Activated CD4-positive, alpha-beta T cell treated with anti-CD3 and anti-CD28 coated beads, Interleukin-2, amount 10 ng/mL, durations not matched to agents 24 days and 14 days (primary cell): ENCODE measurements around the gene MAN1C1. TPM values are rescaled to one million over a fixed set of nuclear protein-coding genes. Genes with fewer than 3 reads are reported as not detected.

Experiments
- DNase-seq: peaks from one replicate; pipeline ENCODE4 v3.0.0; 2022
- H3K27ac Mint-ChIP-seq: one replicate; pipeline ENCODE4 v1.8.0; 2022; ENCODE audit warnings: mild to moderate bottlenecking, mixed read lengths
- H3K27me3 Mint-ChIP-seq: one replicate; pipeline ENCODE4 v1.8.0; 2022; ENCODE audit warnings: mixed read lengths
- H3K36me3 Mint-ChIP-seq: one replicate; pipeline ENCODE4 v1.8.0; 2022; ENCODE audit warnings: low read depth, mild to moderate bottlenecking, mixed read lengths
- H3K4me1 Mint-ChIP-seq: one replicate; pipeline ENCODE4 v1.8.0; 2021; ENCODE audit warnings: mixed read lengths
- H3K4me3 Mint-ChIP-seq: one replicate; pipeline ENCODE4 v1.8.0; 2022; ENCODE audit warnings: mild to moderate bottlenecking, moderate library complexity, mixed read lengths
- H3K9me3 Mint-ChIP-seq: one replicate; pipeline ENCODE4 v1.8.0; 2021; ENCODE audit warnings: mixed read lengths
- intact Hi-C: fragments of 100-400 bp; cut with micrococcal nuclease; formaldehyde crosslinking; loops from one replicate; pipeline ENCODE4 v1.15.1; 2023
- total RNA-seq: library from RNA; stranded (reverse); gene quantifications from 2 replicates; pipeline ENCODE4 v1.2.3, GENCODE V29; 2022

MAN1C1 gene
- 2.2 and 2.9 TPM in 2 replicates for total RNA-seq

DNA sequence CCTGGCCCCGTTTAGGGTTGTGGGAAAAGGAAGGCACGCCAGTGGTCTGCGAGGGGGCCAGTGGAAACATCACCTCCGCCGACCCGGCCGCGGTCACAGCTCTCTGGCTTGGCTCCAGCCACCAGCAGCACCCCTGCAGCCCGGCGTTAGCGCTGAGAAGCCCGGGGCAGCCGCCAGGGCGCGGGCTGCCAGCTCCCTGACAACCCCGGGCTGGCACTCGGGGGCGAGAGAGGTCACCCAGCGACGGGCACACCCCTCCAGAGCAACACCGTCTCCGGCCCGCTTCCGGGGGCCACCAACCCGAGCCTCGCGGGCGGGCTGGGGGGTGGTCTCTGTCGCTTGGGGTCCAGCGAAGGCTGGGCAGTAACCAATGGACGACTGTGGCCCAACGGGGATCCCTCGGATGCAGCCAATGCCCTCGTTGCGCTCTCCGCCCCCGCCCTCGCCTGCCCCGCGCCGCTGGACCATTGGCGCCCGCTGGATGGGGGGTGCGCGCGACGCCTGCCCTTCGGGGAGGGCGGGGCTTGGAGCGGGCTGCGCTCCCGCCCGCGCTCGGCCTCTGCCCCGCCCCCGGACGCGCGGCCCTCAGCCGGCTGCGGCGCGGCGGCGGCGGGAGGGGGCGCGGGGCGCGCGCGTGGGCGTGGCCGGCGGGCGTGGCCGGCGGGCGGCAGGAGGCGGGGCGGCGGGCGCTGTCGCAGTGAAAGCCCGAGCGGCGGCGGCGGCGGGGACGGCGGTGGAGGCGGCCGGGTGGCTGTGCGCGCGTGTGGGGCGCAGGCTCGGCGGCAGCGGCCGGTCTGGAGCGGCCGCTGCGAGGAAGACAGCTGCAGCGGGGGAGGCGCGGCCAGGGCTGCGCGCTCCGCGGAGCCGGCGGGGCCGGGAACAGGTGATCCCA is at the start of gene MAN1C1:
MAN1C1 (plus strand) TSS at position 697 of the 892 bp plus-strand sequence. CDS start 1,007 bp downstream, outside the sequence.
- Mint-ChIP-seq H3K4me3 (peak within 1 kb of the TSS; percentile 91), H3K36me3 (peaks cover 5% of the 10 kb centered on the region), H3K4me1 (peaks cover 54% of the 10 kb centered on the region), H3K9me3 (no peaks in the 10 kb centered on the region), H3K27me3 (peaks cover 65% of the 10 kb centered on the region), H3K27ac (peak within 1 kb of the TSS; percentile 47)
- intact Hi-C loops = loop anchor here (5.0 kb wide), 1 partner anchor 69 kb away; no protein-coding TSS in a partner anchor
- peak; percentile 95 for DNase-seq

DNA sequence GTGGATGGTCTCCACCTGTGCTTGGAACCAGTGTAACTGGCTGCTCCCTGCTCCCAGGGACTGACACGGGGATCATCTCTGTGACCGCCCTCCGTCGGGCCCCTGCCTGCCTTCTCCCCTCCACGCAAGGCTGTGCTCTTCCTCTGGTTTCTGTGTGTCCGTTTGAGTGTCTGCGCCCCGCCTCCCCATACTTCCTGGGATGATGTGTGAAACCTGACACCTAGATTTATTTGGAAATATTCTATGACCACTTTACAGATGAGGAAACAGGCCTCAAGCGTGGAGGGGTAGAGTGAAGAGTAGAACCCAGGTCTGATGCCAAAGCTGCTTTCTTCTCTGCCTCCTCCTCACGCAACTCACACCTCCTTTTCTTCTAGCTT is 48.9 kb upstream of the MAN1C1 start:
- H3K4me1 Mint-ChIP-seq = peaks cover 35% of the 10 kb centered on the region
- no peak overlapping the region for H3K27ac Mint-ChIP-seq
- H3K27me3 Mint-ChIP-seq = peaks cover 3% of the 10 kb centered on the region
- H3K9me3 Mint-ChIP-seq = no peaks in the 10 kb centered on the region
- no peak for DNase-seq
- intact Hi-C loops = no loop called here
- peaks cover 10% of the 10 kb centered on the region for H3K36me3 Mint-ChIP-seq
- H3K4me3 Mint-ChIP-seq = no peak overlapping the region

DNA sequence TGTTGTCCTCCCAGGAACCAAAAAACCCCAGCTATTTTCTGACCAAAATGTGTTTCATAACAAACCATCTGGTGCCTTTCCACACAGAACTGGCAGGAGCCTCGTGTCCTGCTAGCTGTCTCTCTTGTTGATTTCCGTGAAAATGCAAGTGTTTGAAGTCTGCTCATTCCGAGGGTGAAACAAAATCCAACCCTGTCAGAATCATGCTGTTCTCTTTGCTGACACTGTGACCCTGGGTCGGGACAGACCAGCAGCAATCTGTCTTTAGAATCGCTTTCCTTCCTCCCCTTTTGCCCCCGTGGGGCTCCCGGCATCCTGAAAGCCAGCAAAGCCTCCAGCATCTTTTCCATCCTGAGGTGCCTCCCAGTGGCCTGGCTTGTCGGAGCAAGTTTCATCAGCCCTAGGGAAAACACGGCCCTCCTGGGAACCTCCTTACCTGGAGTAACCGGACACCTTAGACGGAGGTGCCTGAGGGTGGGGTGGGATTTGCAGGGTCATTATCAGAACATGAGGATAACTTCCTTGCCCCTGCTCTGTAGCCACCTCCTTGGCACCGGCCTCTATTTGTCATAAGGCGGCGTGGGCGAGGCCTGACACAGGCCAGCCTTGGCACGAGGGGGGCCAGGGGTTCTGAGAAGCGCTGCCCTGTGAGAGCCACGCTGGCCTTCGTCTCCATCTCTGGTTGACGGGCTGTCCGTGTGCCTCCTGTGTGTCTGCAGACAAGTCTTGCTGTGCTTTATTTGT is 48.3 kb upstream of the MAN1C1 start:
- Mint-ChIP-seq H3K27ac (no peak overlapping the region), H3K4me1 (peaks cover 30% of the 10 kb centered on the region)
- intact Hi-C loops = no loop called here

DNA sequence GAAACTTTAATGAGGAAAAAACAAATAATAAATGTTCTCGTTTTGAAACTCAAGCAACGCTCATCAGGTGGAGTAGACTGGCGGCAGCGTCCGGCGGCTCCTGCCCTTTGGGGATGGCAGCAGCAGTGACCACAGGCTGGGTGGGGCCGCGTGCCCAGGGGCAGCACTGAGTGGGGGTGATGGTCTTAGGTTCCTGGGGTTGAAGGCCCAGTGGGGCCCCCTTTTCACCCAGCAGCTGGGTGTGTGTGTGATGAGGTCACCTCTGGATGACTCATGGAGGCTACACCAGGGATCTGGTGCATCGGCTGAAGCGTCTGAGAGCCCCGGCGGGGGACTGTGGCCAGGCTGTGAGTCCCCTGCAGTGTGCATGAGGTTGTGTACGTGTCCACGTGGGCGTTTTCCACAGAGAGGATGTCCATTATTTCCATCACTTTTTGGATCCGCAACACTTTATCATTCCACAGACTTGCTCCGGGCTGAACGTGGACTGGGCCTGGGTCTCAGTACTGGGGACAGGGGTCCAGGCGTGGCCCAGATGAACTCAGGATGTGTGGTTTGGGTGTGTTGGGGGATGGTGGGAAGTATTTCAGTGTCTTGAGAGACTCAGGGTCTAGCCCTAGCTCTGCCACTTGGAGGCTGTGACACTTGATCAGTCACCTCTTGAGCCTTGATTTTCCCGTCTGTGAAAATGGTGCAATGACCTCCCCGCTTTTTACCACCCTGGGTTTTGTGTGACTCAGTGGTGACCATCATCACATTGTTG is 47.6 kb upstream of the MAN1C1 start:
- H3K4me1 Mint-ChIP-seq = peaks cover 29% of the 10 kb centered on the region
- intact Hi-C loops = no loop called here
- peaks cover 7% of the 10 kb centered on the region for H3K36me3 Mint-ChIP-seq
- no peak for DNase-seq
- H3K27ac Mint-ChIP-seq = no peak overlapping the region
- no peak overlapping the region for H3K4me3 Mint-ChIP-seq
- H3K27me3 Mint-ChIP-seq = peaks cover 3% of the 10 kb centered on the region
- no peaks in the 10 kb centered on the region for H3K9me3 Mint-ChIP-seq

More for the DNA sequence above, 48.3 kb upstream of the MAN1C1 start:
- Mint-ChIP-seq H3K27me3 (peaks cover 3% of the 10 kb centered on the region), H3K4me3 (no peak overlapping the region), H3K36me3 (peaks cover 7% of the 10 kb centered on the region), H3K9me3 (no peaks in the 10 kb centered on the region)
- DNase-seq = no peak

DNA sequence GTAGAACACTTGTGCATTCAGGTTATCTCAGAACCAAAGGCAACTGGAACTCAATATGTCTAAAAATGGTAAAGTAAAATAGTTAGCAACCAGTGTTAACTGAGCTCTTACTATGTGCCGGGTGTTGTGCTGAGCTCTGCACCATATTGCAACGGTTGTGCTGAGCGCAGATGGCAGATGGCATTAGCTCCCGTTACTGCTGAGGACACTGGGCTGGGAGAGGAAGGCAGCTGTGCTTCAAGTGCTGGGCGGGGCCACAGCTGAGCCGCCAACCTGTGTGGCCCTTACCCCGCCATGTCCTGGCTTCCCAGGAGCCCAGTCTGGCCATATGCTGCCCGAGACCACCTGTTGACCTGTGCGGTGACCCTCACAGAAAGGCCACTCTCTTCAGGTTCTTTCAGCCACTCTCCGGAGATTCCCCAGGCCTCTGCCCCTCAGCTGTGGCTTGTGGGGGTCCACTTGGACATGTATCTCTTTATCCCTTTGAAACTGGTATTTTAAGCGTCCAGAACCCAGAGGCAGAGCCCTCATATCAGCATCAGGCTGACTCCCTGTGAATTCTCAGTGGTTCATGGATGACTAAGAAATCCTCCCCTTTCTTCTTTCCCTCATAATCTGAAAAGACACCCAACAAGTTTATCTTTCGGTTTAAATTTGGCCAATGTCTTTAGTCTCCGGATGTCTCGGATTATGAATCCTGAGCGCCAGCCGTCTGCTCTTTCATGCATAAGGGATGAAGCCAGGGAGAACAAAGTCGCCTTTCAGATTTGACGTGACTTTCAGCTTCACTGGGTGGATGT is 46.8 kb upstream of the MAN1C1 start:
- Mint-ChIP-seq H3K4me3 (no peak overlapping the region), H3K4me1 (peaks cover 22% of the 10 kb centered on the region)
- intact Hi-C loops = no loop called here

DNA sequence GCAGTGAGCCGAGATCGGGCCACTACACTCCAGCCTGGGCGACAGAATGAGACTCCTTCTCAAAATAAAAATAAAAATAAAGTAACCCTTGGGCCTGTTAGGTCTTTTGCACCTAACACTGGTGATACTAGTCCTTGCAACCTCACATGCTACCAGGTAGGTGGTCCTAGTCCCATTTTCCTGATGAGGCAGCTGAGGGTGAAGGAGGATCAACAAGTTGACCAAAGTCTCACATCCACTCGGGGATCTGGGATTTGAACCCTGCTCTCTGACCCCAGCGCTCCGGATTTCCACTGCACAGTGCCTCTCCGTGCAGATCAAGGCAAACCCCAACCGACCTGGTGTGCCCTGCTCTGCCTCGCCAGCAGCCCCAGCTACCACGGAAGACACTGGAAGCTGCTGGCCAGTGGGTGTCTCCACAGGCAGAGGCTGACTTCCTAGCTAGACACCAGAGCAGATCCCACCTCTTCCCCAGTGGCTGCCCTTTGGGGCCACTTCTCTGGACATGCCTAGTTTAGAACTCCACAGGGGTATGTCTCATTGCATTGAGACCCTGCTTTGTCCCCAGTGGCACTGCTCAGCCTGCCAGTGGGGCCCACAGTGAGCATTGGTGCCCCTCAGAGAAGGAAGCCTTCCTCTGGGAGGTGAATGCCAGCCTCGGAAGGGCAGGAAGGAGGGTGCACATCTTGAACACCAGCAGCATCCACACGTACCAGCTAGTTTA is 45.6 kb upstream of the MAN1C1 start:
- intact Hi-C loops = no loop called here
- H3K27me3 Mint-ChIP-seq = peaks cover 3% of the 10 kb centered on the region
- no peak overlapping the region for H3K27ac Mint-ChIP-seq
- peaks cover 12% of the 10 kb centered on the region for H3K4me1 Mint-ChIP-seq
- no peaks in the 10 kb centered on the region for H3K9me3 Mint-ChIP-seq
- H3K4me3 Mint-ChIP-seq = no peak overlapping the region
- peaks cover 5% of the 10 kb centered on the region for H3K36me3 Mint-ChIP-seq
- no peak for DNase-seq

More for the DNA sequence above, 46.8 kb upstream of the MAN1C1 start:
- no peak for DNase-seq
- H3K27ac Mint-ChIP-seq = no peak overlapping the region
- peaks cover 3% of the 10 kb centered on the region for H3K27me3 Mint-ChIP-seq
- no peaks in the 10 kb centered on the region for H3K9me3 Mint-ChIP-seq
- H3K36me3 Mint-ChIP-seq = peaks cover 7% of the 10 kb centered on the region

DNA sequence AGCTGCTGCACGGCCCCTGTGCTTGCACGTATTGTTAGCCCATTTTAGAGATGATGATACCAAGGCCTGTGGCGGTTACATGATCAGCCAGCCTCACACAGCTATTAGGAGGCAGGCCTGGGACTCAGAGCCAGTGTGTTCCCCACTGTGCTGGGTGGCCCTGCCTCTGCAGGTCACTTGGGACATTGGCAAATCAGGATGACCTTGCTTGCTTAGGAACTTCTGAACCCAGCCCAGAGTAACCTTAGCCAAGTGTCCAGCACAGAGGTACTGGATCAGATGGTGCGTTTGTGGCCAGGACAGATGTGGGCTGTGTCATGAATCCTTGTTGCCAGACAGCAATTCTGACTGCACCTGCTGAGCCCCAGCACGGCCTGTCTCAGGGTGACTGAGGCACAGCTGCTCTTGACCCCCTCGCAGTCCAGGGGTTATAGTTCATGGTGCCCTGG is 45.0 kb upstream of the MAN1C1 start:
- Mint-ChIP-seq H3K4me1 (peaks cover 7% of the 10 kb centered on the region), H3K27ac (no peak overlapping the region), H3K36me3 (peaks cover 5% of the 10 kb centered on the region), H3K27me3 (peaks cover 3% of the 10 kb centered on the region), H3K9me3 (no peaks in the 10 kb centered on the region), H3K4me3 (no peak overlapping the region)
- no peak for DNase-seq
- intact Hi-C loops = no loop called here

DNA sequence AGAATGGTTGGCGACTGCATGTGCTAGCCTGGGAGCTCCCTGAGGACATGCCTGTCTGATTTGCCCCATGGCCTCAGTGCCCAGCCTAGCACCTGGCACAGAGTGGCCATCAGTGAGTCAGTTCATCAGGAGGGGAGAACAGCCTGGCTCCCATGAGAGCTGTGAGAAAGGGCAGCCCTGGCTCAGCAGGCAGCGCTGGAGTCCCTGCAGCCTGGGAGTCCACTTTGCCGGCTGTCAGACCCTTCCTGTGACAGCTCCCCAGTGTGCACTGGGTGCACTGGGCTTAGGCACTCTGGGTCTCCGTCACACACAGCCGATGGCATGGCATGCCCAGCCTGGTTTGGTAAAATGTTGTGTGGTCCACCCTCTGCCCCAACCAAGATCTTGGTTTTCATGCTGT is 44.5 kb upstream of the MAN1C1 start:
- intact Hi-C loops = no loop called here
- no peak overlapping the region for H3K4me3 Mint-ChIP-seq
- H3K9me3 Mint-ChIP-seq = no peaks in the 10 kb centered on the region
- peaks cover 5% of the 10 kb centered on the region for H3K36me3 Mint-ChIP-seq
- no peak for DNase-seq
- H3K4me1 Mint-ChIP-seq = peaks cover 6% of the 10 kb centered on the region
- H3K27me3 Mint-ChIP-seq = peaks cover 3% of the 10 kb centered on the region
- no peak overlapping the region for H3K27ac Mint-ChIP-seq

DNA sequence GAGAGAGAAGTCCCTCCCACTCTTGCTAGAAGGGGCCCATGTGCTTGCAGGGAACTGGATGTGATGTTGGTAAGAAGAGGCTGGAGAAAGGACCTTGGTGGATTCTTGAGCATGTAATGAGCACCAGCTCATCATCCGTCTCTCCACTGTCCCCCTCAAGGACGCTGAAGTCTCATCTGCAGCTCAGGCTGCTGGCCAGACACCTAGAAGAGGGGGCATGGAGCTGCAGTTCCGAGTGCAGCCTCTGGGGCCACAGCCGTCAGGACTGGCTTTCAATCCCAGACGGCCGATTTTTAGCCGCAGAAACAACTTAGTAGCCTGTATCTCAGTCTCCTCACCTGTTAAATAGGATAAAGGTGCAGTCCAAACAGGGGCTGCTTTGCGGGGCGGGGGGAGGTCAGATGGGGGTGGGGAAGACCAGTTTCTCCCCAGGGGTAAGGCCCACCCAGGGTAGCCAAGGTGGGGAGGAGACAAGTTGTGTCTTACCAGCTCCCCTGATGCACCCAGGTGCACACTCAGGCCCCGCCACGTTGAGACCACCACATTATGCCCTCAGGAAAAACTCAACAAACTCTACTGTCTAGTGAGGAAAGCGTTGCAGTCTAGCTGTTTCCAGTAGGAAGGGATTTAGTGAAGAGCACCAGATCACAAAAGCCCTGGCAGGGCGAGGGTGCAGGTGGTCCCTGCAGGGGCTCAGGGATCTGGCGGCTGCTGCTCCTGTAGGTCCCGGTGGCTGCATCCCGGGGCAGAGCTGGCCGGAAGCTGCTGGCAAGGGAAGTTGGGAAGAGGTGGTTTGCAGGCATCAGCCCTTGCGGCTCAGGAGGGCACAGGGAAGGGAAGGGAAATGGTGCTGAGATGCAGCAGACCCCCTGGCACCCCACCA is 43.6 kb upstream of the MAN1C1 start:
- peaks cover 3% of the 10 kb centered on the region for H3K27me3 Mint-ChIP-seq

DNA sequence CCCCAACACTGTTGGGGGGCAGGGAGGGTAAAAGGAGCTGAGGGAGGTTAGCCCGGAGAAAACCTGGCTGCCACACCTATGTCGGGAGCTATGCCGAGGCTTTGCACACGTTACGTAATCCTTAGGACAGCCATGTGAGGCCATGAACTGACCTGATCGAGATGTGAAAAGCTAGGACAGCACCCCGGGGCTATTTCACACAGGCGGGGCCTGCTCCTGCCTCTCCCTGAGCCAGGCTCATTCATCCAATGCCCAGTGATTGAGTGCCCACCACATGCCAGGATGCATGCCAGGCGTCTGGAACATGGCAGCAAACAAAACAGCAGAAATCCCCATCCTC is 43.0 kb upstream of the MAN1C1 start:
- H3K36me3 Mint-ChIP-seq = no peaks in the 10 kb centered on the region
- intact Hi-C loops = no loop called here
- no peaks in the 10 kb centered on the region for H3K9me3 Mint-ChIP-seq
- peaks cover 1% of the 10 kb centered on the region for H3K4me1 Mint-ChIP-seq
- H3K4me3 Mint-ChIP-seq = no peak overlapping the region
- no peak for DNase-seq
- peaks cover 2% of the 10 kb centered on the region for H3K27me3 Mint-ChIP-seq
- no peak overlapping the region for H3K27ac Mint-ChIP-seq

More for the DNA sequence above, 43.6 kb upstream of the MAN1C1 start:
- Mint-ChIP-seq H3K9me3 (no peaks in the 10 kb centered on the region), H3K4me1 (peaks cover 4% of the 10 kb centered on the region), H3K36me3 (peaks cover 1% of the 10 kb centered on the region), H3K27ac (no peak overlapping the region), H3K4me3 (no peak overlapping the region)
- intact Hi-C loops = no loop called here
- DNase-seq = peak; percentile 83

DNA sequence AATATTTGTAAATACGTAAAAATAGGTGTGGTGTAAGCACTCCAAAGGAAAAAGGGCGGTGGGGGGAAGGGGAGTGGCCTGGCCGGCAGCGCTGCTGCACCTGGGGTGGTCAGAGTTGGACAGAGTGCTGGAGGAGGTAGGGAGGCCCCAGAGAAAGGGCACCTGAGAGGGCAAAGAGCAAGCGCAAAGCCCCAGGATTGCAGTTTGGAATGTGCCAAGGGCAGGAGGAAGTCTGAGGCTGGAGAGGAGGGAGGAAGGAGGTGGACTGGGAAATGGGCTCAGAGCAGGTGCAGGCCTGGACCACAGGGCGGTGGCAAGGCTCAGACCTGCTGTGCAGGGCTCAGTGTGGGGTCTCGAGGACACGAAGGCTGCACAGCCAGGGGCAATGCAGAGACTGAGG is 42.6 kb upstream of the MAN1C1 start:
- intact Hi-C loops = no loop called here
- peaks cover 1% of the 10 kb centered on the region for H3K4me1 Mint-ChIP-seq
- no peaks in the 10 kb centered on the region for H3K9me3 Mint-ChIP-seq
- no peak overlapping the region for H3K4me3 Mint-ChIP-seq
- DNase-seq = no peak
- H3K27me3 Mint-ChIP-seq = peaks cover 2% of the 10 kb centered on the region
- no peak overlapping the region for H3K27ac Mint-ChIP-seq
- no peaks in the 10 kb centered on the region for H3K36me3 Mint-ChIP-seq

DNA sequence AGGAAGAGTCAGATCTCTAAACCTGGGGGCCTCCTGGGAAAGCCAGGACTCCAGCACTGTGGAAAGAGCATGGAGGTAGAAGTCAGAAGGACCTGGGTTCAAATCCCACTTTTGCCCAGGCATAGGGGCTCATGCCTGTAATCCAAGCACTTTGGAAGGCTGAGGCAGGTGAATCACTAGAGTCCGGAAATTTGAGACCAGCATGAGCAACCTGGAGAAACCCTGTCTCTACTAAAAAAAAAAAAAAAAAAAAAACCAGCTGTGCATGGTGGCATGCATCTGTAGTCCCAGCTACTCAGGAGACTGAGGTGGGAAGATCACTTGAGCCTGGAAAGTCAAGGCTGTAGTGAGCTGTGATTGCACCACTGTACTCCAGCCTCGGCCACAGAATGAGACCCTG is 41.4 kb upstream of the MAN1C1 start:
- H3K4me3 Mint-ChIP-seq = no peak overlapping the region
- no peak for DNase-seq
- no peaks in the 10 kb centered on the region for H3K36me3 Mint-ChIP-seq
- intact Hi-C loops = no loop called here
- peaks cover 1% of the 10 kb centered on the region for H3K4me1 Mint-ChIP-seq
- no peaks in the 10 kb centered on the region for H3K9me3 Mint-ChIP-seq
- H3K27me3 Mint-ChIP-seq = peaks cover 2% of the 10 kb centered on the region
- no peak overlapping the region for H3K27ac Mint-ChIP-seq
